Heart left ventricle (tissue), 16 donors: Measurements from ENCODE around the gene MSI2. TPM values are rescaled to one million over a fixed set of nuclear protein-coding genes. Genes with fewer than 3 reads are reported as not detected.
A peak's percentile ranks its signal among the peaks of the same experiment; 100 is the strongest.

Experiments used
- ATAC-seq, 4 donors: fragments of 200-7000 bp; cut with Tn5 transposase; one replicate each; pipeline ENCODE4 v1.9.1; 2020 to 2022; ENCODE audit warnings: moderate library complexity in 4 of 4, mild to moderate bottlenecking in 3 of 4, moderate number of reproducible peaks in 1 of 4
- DNase-seq, 5 donors: peaks; one replicate each; pipeline ENCODE4 v3.0.0-alpha.2; 2020
- H3K27ac ChIP-seq, 12 donors: fragments of 200-600 bp; sonication (generic) in 4 of 12; one replicate each; pipeline versions ENCODE4 v1.5.0 to v1.8.0; 2016 to 2022; ENCODE audit warnings: mild to moderate bottlenecking in 2 of 12
- H3K27me3 ChIP-seq, 9 donors: fragments of 200-600 bp; sonication (generic) in 2 of 9; one replicate each; pipeline versions ENCODE4 v1.5.1 to v1.8.0; 2016 to 2022; ENCODE audit warnings: mild to moderate bottlenecking in 3 of 9
- H3K36me3 ChIP-seq, 9 donors: fragments of 200-600 bp; sonication (generic) in 2 of 9; one replicate each; pipeline versions ENCODE4 v1.5.0 to v1.8.0; 2018 to 2022; ENCODE audit warnings: mild to moderate bottlenecking in 2 of 9
- H3K4me1 ChIP-seq, 12 donors: fragments of 200-600 bp; sonication (generic) in 4 of 12; one replicate each; pipeline versions ENCODE4 v1.5.0 to v1.8.0; 2016 to 2022; ENCODE audit warnings: mild to moderate bottlenecking in 3 of 12
- H3K4me3 ChIP-seq, 12 donors: fragments of 200-600 bp; sonication (generic) in 4 of 12; one replicate each; pipeline versions ENCODE4 v1.5.0 to v1.8.0; 2017 to 2022; ENCODE audit warnings: mild to moderate bottlenecking in 9 of 12, moderate library complexity in 4 of 12
- H3K9me3 ChIP-seq, 12 donors: fragments of 200-600 bp; sonication (generic) in 4 of 12; one replicate each; pipeline versions ENCODE4 v1.5.0 to v1.8.0; 2016 to 2022; ENCODE audit warnings: mild to moderate bottlenecking in 1 of 12
- CTCF ChIP-seq, 12 donors: fragments of 200-600 bp; sonication (generic) in 4 of 12; IDR thresholded peaks; one replicate each; pipeline versions ENCODE4 v1.5.0 to v1.8.0; 2018 to 2022; ENCODE audit warnings: antibody characterized with exemption in 12 of 12, mild to moderate bottlenecking in 5 of 12
- POLR2A ChIP-seq, 2 donors: fragments of 450-650 bp; IDR thresholded peaks; one replicate each; pipeline ENCODE4 v1.6.1; 2017; ENCODE audit warnings: antibody characterized with exemption in 2 of 2, mild to moderate bottlenecking in 2 of 2, moderate library complexity in 2 of 2
- WGBS, 4 donors: extraction: QIAGEN DNeasy Blood & Tissue Kit in 2 of 4; methylation state at CpG; one replicate each; pipeline versions ENCODE4 v1.1.5 to v1.1.7; 2013 to 2018; 5-methylcytosine and 5-hydroxymethylcytosine counted together
- intact Hi-C, 10 donors: fragments of 100-400 bp; cut with DNase I; formaldehyde crosslinking; loops; one replicate each; pipeline versions ENCODE4 v1.11.1 to v1.14.2; 2022
- polyA plus RNA-seq, 2 donors: library from polyadenylated mRNA; stranded (reverse); fragments of 200-250 nt; gene quantifications; one replicate each; pipeline ENCODE4 v1.2.3, GENCODE V29; 2013
- total RNA-seq, 9 donors: library from RNA; depleted of rRNA in 2 of 9; stranded (reverse); fragments of >200 nt in 2 of 9; fragmentation: NEBNext Ultra II Directional in 3 of 9; extraction: Animal tissue kit (Norgen Biotek cat#: 25700) in 3 of 9; gene quantifications; one replicate each; pipeline versions ENCODE4 v1.1.0 to v1.2.4, GENCODE V29; 2016 to 2023
- donor health status: ischemic (EF 13 %, LVEDD 7.1; RV severe dilation, severe dysfunction).
- donor health status: healthy with polysubstance abuse.
- donor health status: DM: no; HTN: yes; CAD: no.
- donor health status: DM: no; HTN: no; CAD: no.
- donor health status: ischemic (EF 25% LVEDD 6.9; RV normal size, moderate dysfunction).
- donor health status: ischemic (EF 25% LVEDD 5.7; RV mildly dilated, moderate dysfunction).
- donor health status: healthy.
- donor health status: DM: yes; HTN: yes; CAD: no.
- donor health status: ischemic (EF 35%, LVEDD 5.7; RV mildly dilated, moderate dysfunction).
- donor health status: nonischemic (EF 11% LVEDD 7.7; RV severe dilation, severe dysfunction).
- donor health status: DM: yes; HTN: yes; CAD: no.
- donor health status: PGD.
- donor health status: ischemic (EF 29% LVEDD 5.4; RV normal size, mild dysfunction).
- donor health status: nonischemic (EF 23%, LVEDD 6.1; RV moderate dilation, normal function).

Gene MSI2
- total and polyA plus RNA-seq, 11 donors, result 35.9 to 120 (median 104) TPM

- no peak overlapping the region for H3K4me3 ChIP-seq
- DNase-seq, result no peak
- H3K27me3 ChIP-seq, result no peaks in the 10 kb centered on the region
- peaks cover 0 to 58% (median 27%) of the 10 kb centered on the region in 12 donors for H3K4me1 ChIP-seq
- H3K9me3 ChIP-seq, result no peaks in the 10 kb centered on the region
- no peaks in the 10 kb centered on the region for H3K36me3 ChIP-seq
- ATAC-seq, result no peak
- 88 to 91% (median 89%) methylated on average over 5 of the region's 5 CpGs for WGBS, 4 donors
- TF ChIP-seq CTCF (IDR thresholded peaks at IDR 0.05), result no peak
- TF ChIP-seq POLR2A (IDR thresholded peaks at IDR 0.05), result no peak
- no peak overlapping the region for H3K27ac ChIP-seq
- intact Hi-C loops, result no loop called here
These were observed 288.1 kb downstream of the MSI2 start for GRCh38 chr17:57544401-57544800.

GRCh38 chr17:57544834-57545463 lies 288.6 kb downstream of the MSI2 start:
- no peak overlapping the region for H3K4me3 ChIP-seq
- WGBS, 4 donors, result 74 to 79% (median 76%) methylated on average over 7 of the region's 7 CpGs
- no peaks in the 10 kb centered on the region for H3K36me3 ChIP-seq
- ATAC-seq (no peak), DNase-seq (no peak)
- H3K4me1 ChIP-seq, result peaks cover 0 to 53% (median 23%) of the 10 kb centered on the region in 12 donors
- TF ChIP-seq POLR2A (IDR thresholded peaks at IDR 0.05), result no peak
- no peak for TF ChIP-seq CTCF (IDR thresholded peaks at IDR 0.05)
- no peaks in the 10 kb centered on the region for H3K9me3 ChIP-seq
- intact Hi-C loops, result no loop called here
- no peaks in the 10 kb centered on the region for H3K27me3 ChIP-seq
- H3K27ac ChIP-seq, result no peak overlapping the region

- H3K27ac ChIP-seq, result no peak overlapping the region
- intact Hi-C loops, result no loop called here
- no peaks in the 10 kb centered on the region for H3K9me3 ChIP-seq
- DNase-seq (no peak), ATAC-seq (no peak)
- H3K27me3 ChIP-seq, result no peaks in the 10 kb centered on the region
- H3K4me3 ChIP-seq, result no peak overlapping the region
- H3K4me1 ChIP-seq, result peaks cover 0 to 52% (median 23%) of the 10 kb centered on the region in 12 donors
- TF ChIP-seq CTCF (IDR thresholded peaks at IDR 0.05) (no peak), POLR2A (IDR thresholded peaks at IDR 0.05) (no peak)
- no peaks in the 10 kb centered on the region for H3K36me3 ChIP-seq
- 94 to 96% (median 95%) methylated on average over 19 of the region's 19 CpGs for WGBS, 4 donors
These were observed 289.5 kb downstream of the MSI2 start for GRCh38 chr17:57545731-57546342.

- peak in 3 of 5 donors; percentile 36 to 48 (median 39) for DNase-seq
- Histone ChIP-seq H3K4me1 (peaks cover 0 to 48% (median 19%) of the 10 kb centered on the region in 12 donors), H3K9me3 (no peaks in the 10 kb centered on the region), H3K4me3 (no peak overlapping the region), H3K27me3 (no peaks in the 10 kb centered on the region), H3K36me3 (no peaks in the 10 kb centered on the region), H3K27ac (no peak overlapping the region)
- intact Hi-C loops, result no loop called here
- WGBS, 4 donors, result 69 to 72% (median 70%) methylated on average over 19 of the region's 19 CpGs
- peak in 2 of 4 donors; percentile 38 to 54 for ATAC-seq
- no peak for TF ChIP-seq CTCF (IDR thresholded peaks at IDR 0.05)
- TF ChIP-seq POLR2A (IDR thresholded peaks at IDR 0.05), result no peak
These were observed 292.4 kb downstream of the MSI2 start for GRCh38 chr17:57548421-57549410.
